Endothelial cell of umbilical vein (primary cell): Measurements from ENCODE around the gene SUPT20HL1. TPM values are rescaled to one million over a fixed set of nuclear protein-coding genes. Genes with fewer than 3 reads are reported as not detected.
A peak's percentile ranks its signal among the peaks of the same experiment; 100 is the strongest.

Source experiments
- BruUV-seq: library from RNA; stranded (reverse); fragments of 400-500 nt; replicated peaks from 2 replicates; lab custom pipeline; 2021; lab: Mats Ljungman, UMichigan
- CTCF ChIA-PET: fragments of 300-600, 350-600 bp; sonication (Branson Sonifier 250); formaldehyde crosslinking; loops from one replicate; lab custom pipeline; 2021; ENCODE audit warnings: antibody characterized with exemption, inconsistent platforms; lab: Charles Lee
- POLR2A ChIA-PET: fragments of 300-600, 350-600 bp; sonication (Branson Sonifier 250); formaldehyde crosslinking; loops from one replicate; lab custom pipeline; 2021; ENCODE audit warnings: antibody characterized with exemption, inconsistent platforms; lab: Charles Lee
- DNase-seq: peaks from one replicate; pipeline ENCODE4 v3.0.0-alpha.2; 2011; ENCODE audit warnings: low read depth, low spot score
- FAIRE-seq: peaks from 2 replicates; lab custom pipeline; 2011; peaks lifted over from hg19 to GRCh38; lab: Jason Lieb, UNC
- H2AFZ ChIP-seq: 2 replicates; pipeline ENCODE4 v1.6.0; 2012; ENCODE audit warnings: low read depth, low read length, control low read depth, inconsistent platforms
- H3K27ac ChIP-seq: 2 replicates; pipeline ENCODE4 v1.5.1; 2011; ENCODE audit warnings: low read depth, mild to moderate bottlenecking, control low read depth, low read length, moderate library complexity; ENCODE audit not compliant: insufficient read depth
- H3K27me3 ChIP-seq, 2 experiments: 2 replicates each; pipeline versions ENCODE4 v1.6.0 to v1.6.1; 2011; ENCODE audit warnings: low read length in 2 of 2, mixed read lengths in 1 of 2; ENCODE audit not compliant: control insufficient read depth in 2 of 2, insufficient read depth in 2 of 2
- H3K36me3 ChIP-seq, 2 experiments: 2 replicates in 1 of 2; 3 replicates in 1 of 2; pipeline ENCODE4 v1.5.1; 2011; ENCODE audit warnings: low read length in 2 of 2, mild to moderate bottlenecking in 1 of 2, moderate library complexity in 1 of 2; ENCODE audit not compliant: control insufficient read depth in 2 of 2, insufficient read depth in 2 of 2; ENCODE audit errors: extremely low read depth in 1 of 2
- H3K4me1 ChIP-seq: 3 replicates; pipeline ENCODE4 v1.5.1; 2011; ENCODE audit warnings: mild to moderate bottlenecking, low read length; ENCODE audit not compliant: control insufficient read depth, insufficient read depth; ENCODE audit errors: extremely low read depth
- H3K4me2 ChIP-seq: 2 replicates; pipeline ENCODE4 v1.6.1; 2011; ENCODE audit warnings: low read length, control low read depth, mixed read lengths; ENCODE audit not compliant: insufficient read depth
- H3K4me3 ChIP-seq, 3 experiments: fragments of 200-600 bp in 1 of 3; sonication (generic), shearing (Covaris generic) in 1 of 3; replicated peaks in 1 of 3; 2 replicates each; pipeline ENCODE4 v1.5.1; 2011 to 2016; ENCODE audit warnings: control low read depth in 3 of 3, low read length in 3 of 3, mild to moderate bottlenecking in 2 of 3, inconsistent platforms in 1 of 3, low read depth in 1 of 3, moderate library complexity in 1 of 3; ENCODE audit not compliant: insufficient read depth in 1 of 3
- H3K79me2 ChIP-seq: 2 replicates; pipeline ENCODE4 v1.6.0; 2012; ENCODE audit warnings: low read length, inconsistent platforms; ENCODE audit not compliant: control insufficient read depth, insufficient read depth
- H3K9ac ChIP-seq: replicated peaks from 2 replicates; pipeline ENCODE3; 2011; ENCODE audit warnings: low read length, control low read depth; ENCODE audit not compliant: insufficient read depth; ENCODE audit errors: extremely low read depth
- H3K9me1 ChIP-seq: replicated peaks from 3 replicates; pipeline ENCODE4 v1.6.0; 2011; ENCODE audit warnings: mild to moderate bottlenecking, low read length; ENCODE audit not compliant: control insufficient read depth, insufficient read depth; ENCODE audit errors: extremely low read depth
- H3K9me3 ChIP-seq: replicated peaks from 2 replicates; pipeline ENCODE4 v1.5.1; 2012; ENCODE audit warnings: low read length, inconsistent platforms; ENCODE audit not compliant: control insufficient read depth, insufficient read depth
- H4K20me1 ChIP-seq: replicated peaks from 2 replicates; pipeline ENCODE3; 2011; ENCODE audit warnings: mild to moderate bottlenecking, low read length; ENCODE audit not compliant: control insufficient read depth, insufficient read depth; ENCODE audit errors: extremely low read depth
- FOS ChIP-seq: IDR thresholded peaks from 2 replicates; pipeline ENCODE4 v1.6.1; 2011; ENCODE audit warnings: mild to moderate bottlenecking, low read length, moderate library complexity, borderline replicate concordance; ENCODE audit not compliant: insufficient read depth
- GATA2 ChIP-seq: IDR thresholded peaks from 2 replicates; pipeline ENCODE4 v1.7.0; 2011; ENCODE audit warnings: low read depth, mild to moderate bottlenecking, moderate library complexity, mixed read lengths, low read length; ENCODE audit not compliant: insufficient read length, insufficient read depth
- JUN ChIP-seq: IDR thresholded peaks from 2 replicates; pipeline ENCODE4 v1.6.1; 2011; ENCODE audit warnings: borderline replicate concordance, low read depth; ENCODE audit not compliant: insufficient read length, insufficient read depth
- MAX ChIP-seq: IDR thresholded peaks from 2 replicates; pipeline ENCODE4 v1.6.1; 2011; ENCODE audit not compliant: insufficient read depth, insufficient read length
- MYC ChIP-seq: IDR thresholded peaks from one replicate; pipeline ENCODE4 v1.6.1; 2011; ENCODE audit warnings: mild to moderate bottlenecking, low read depth, low read length
- dilution Hi-C: fragments of 300-500 bp; cut with MboI; formaldehyde crosslinking; loops from one replicate; pipeline ENCODE4 v1.15.0; 2019; ENCODE audit warnings: low sequenced_read_pairs; ENCODE audit not compliant: extremely low pct_ligation_motif_present
- intact Hi-C: fragments of 100-400 bp; cut with micrococcal nuclease; formaldehyde crosslinking; loops from one replicate; pipeline ENCODE4 v1.10.0; 2022
- polyA plus RNA-seq, 4 experiments: library from polyadenylated mRNA; depleted of rRNA in 3 of 4; stranded (reverse) in 3 of 4; unstranded in 1 of 4; fragments of >200 nt; gene quantifications; 2 replicates each; pipeline versions ENCODE4 v1.2.1 to v1.2.3, GENCODE V29; 2011 to 2012; ENCODE audit warnings: missing spikeins in 1 of 4
- total RNA-seq: library from RNA; stranded (reverse); gene quantifications from 2 replicates; pipeline ENCODE4 v1.2.3, GENCODE V29; 2021

SUPT20HL1 gene
- total and polyA plus RNA-seq, 2 donors (not counting 3 experiments of a cell fraction or from before 2014, with no cell fraction given), result not detected

GRCh38 chrX:24335871-24336270 lies 24.6 kb upstream of the SUPT20HL1 start:
- H3K9me1 ChIP-seq, result no peaks in the 10 kb centered on the region
- H3K79me2 ChIP-seq, result no peaks in the 10 kb centered on the region
- dilution Hi-C loops, result no loop called here
- H3K27me3 ChIP-seq, result no peaks in the 10 kb centered on the region
- no peaks in the 10 kb centered on the region for H4K20me1 ChIP-seq
- POLR2A ChIA-PET, result no interaction called here
- no peak overlapping the region for H3K9ac ChIP-seq
- FAIRE-seq (no peak), DNase-seq (peak; percentile 30)
- H3K4me3 ChIP-seq, result no peak overlapping the region
- no peak overlapping the region for H3K4me2 ChIP-seq
- no peak overlapping the region for H2AFZ ChIP-seq
- no peak for TF ChIP-seq MAX
- H3K9me3 ChIP-seq, result no peaks in the 10 kb centered on the region
- intact Hi-C loops, result no loop called here
- H3K27ac ChIP-seq, result peak overlapping the region; percentile 3
- peaks cover 4% of the 10 kb centered on the region for H3K4me1 ChIP-seq
- H3K36me3 ChIP-seq, result no peaks in the 10 kb centered on the region
- CTCF ChIA-PET, result interaction anchor here (0.9 to 1.1 kb wide), 2 partner anchors 34 to 35 kb away, joined by 3 to 5 read pairs; no protein-coding TSS in a partner anchor
- no TSS peak for BruUV-seq

DNA sequence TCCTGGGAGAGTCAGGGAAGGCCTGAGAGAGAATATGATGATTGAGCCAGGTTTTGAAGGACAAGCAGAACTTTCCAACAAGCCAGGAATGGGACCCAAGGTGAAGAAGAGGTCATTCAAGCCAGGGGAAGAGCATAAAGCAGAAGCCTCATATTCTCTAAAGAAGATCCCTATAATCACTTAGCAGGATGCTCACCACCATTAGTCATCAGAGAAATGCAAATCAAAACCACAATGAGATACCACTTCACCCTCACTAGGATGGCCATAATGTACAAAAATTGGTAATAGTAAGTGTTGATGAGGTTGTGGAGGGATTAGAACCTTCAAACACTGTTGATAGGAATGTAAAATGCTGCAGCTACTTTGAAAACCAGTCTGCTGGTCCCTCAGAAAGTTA lies 20.5 kb upstream of the SUPT20HL1 start:
- no peak for DNase-seq
- BruUV-seq, result no TSS peak
- Histone ChIP-seq H3K4me3 (no peak overlapping the region), H3K4me2 (no peak overlapping the region), H4K20me1 (no peaks in the 10 kb centered on the region), H3K36me3 (no peaks in the 10 kb centered on the region), H3K9me1 (no peaks in the 10 kb centered on the region), H3K9me3 (no peaks in the 10 kb centered on the region), H2AFZ (no peak overlapping the region), H3K27ac (no peak overlapping the region), H3K27me3 (no peaks in the 10 kb centered on the region), H3K4me1 (peaks cover 10% of the 10 kb centered on the region), H3K9ac (no peak overlapping the region), H3K79me2 (no peaks in the 10 kb centered on the region)
- intact Hi-C loops, result no loop called here
- POLR2A ChIA-PET, result no interaction called here
- FAIRE-seq, result no peak
- CTCF ChIA-PET, result no interaction called here
- dilution Hi-C loops, result no loop called here
- no peak for TF ChIP-seq JUN
- no peak for TF ChIP-seq MYC
- TF ChIP-seq FOS, result no peak
- no peak for TF ChIP-seq GATA2
